PFSK-1 (cell line): ENCODE measurements around the gene DNAH11.

ENCODE experiments used
- FOXP2 ChIP-seq: optimal IDR thresholded peaks from 2 replicates; pipeline ENCODE3; 2011; ENCODE audit warnings: borderline replicate concordance, control low read depth, inconsistent platforms; ENCODE audit not compliant: insufficient read depth; ENCODE audit errors: extremely low read length, extremely low read depth
- POLR2AphosphoS5 ChIP-seq: IDR thresholded peaks from 2 replicates; pipeline ENCODE4 v1.6.1; 2012; ENCODE audit warnings: low read depth, mild to moderate bottlenecking, control low read depth, low read length, moderate library complexity
- SIN3A ChIP-seq: IDR thresholded peaks from 2 replicates; pipeline ENCODE4 v1.6.1; 2012; ENCODE audit warnings: mild to moderate bottlenecking, low read length, moderate library complexity, borderline replicate concordance; ENCODE audit not compliant: insufficient read depth
- TAF1 ChIP-seq: IDR thresholded peaks from 2 replicates; pipeline ENCODE4 v1.6.1; 2012; ENCODE audit warnings: low read length, control low read depth, borderline replicate concordance; ENCODE audit not compliant: insufficient read depth
- TF ChIP-seq, protein P1 (sequence below), 2 experiments: IDR thresholded peaks; 2 replicates each; pipeline versions ENCODE4 v1.6.1 to v1.8.0; 2011 to 2012; ENCODE audit warnings: low read depth in 2 of 2, low read length in 2 of 2, control low read depth in 1 of 2, inconsistent platforms in 1 of 2, mild to moderate bottlenecking in 1 of 2, moderate library complexity in 1 of 2; ENCODE audit not compliant: insufficient read depth in 1 of 2

Gene DNAH11

DNA sequence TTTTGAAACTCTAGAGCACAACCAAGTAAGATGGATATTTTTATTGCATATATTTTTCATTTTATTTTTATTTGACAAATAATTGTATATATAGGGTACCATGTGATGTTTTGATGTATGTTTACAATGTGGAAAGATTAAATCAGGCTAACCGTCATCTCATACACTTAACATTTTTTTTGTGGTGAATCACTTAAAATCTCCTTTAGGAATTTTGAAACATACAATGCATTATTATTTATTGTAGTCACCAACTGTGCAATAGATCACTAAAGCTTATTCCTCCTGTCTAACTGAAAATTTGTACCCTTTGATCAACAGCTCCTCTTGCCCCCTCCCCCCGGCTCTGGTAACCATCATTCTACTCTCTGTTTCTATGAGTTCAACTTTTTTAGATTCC, 77.2 kb downstream of the DNAH11 start:
- TF ChIP-seq POLR2AphosphoS5, result no peak
- TF ChIP-seq, protein P1, sequence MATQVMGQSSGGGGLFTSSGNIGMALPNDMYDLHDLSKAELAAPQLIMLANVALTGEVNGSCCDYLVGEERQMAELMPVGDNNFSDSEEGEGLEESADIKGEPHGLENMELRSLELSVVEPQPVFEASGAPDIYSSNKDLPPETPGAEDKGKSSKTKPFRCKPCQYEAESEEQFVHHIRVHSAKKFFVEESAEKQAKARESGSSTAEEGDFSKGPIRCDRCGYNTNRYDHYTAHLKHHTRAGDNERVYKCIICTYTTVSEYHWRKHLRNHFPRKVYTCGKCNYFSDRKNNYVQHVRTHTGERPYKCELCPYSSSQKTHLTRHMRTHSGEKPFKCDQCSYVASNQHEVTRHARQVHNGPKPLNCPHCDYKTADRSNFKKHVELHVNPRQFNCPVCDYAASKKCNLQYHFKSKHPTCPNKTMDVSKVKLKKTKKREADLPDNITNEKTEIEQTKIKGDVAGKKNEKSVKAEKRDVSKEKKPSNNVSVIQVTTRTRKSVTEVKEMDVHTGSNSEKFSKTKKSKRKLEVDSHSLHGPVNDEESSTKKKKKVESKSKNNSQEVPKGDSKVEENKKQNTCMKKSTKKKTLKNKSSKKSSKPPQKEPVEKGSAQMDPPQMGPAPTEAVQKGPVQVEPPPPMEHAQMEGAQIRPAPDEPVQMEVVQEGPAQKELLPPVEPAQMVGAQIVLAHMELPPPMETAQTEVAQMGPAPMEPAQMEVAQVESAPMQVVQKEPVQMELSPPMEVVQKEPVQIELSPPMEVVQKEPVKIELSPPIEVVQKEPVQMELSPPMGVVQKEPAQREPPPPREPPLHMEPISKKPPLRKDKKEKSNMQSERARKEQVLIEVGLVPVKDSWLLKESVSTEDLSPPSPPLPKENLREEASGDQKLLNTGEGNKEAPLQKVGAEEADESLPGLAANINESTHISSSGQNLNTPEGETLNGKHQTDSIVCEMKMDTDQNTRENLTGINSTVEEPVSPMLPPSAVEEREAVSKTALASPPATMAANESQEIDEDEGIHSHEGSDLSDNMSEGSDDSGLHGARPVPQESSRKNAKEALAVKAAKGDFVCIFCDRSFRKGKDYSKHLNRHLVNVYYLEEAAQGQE (IDR thresholded peaks at IDR 0.05; ENCODE audit: insufficient read depth in 1 of 2, low read depth in 2 of 2, low read length in 2 of 2), result no peak
- no peak for TF ChIP-seq TAF1
- no peak for TF ChIP-seq FOXP2

DNA sequence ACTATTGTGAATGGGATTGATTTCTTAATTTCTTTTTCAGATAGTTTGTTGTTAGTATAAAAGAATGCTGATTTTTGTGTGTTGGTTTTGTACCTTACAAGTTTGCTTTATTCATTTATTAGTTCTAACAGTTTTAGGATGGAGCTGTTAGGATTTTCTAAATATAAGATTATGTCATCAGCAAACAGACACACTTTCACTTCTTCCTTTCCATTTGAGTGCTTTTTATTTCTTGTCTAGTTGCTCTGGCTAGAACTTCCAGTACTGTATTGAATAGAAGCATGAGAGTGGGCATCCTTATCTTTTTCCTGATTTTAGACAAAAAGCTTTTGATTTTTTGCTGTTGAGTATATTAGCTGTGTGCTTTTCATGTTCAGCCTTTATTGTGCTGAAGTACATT, 81.5 kb downstream of the DNAH11 start:
- TF ChIP-seq POLR2AphosphoS5 (no peak), FOXP2 (no peak), TAF1 (no peak), SIN3A (no peak)
- TF ChIP-seq, protein P1 (IDR thresholded peaks at IDR 0.05; ENCODE audit: insufficient read depth in 1 of 2, low read depth in 2 of 2, low read length in 2 of 2), result no peak

DNA sequence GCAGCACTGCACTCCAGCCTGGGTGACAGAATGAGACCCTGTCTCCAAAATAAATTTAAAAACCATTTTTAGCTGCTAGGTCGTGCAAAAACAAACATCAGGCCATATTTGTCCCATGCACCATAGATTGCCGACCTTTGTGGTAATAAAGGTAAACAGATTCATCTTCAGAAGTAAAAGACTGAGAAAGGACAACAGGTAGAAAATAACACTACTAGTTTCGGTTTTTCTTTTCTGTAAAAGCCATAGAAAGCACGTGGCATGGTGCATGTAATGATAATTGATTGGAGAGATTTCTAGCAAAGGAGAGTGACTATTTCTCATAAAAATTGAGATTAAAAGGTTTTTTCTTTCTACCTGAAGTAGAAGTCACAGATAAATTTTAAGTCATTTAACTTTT, 93.9 kb downstream of the DNAH11 start:
- no peak for TF ChIP-seq TAF1
- TF ChIP-seq SIN3A, result no peak
- TF ChIP-seq POLR2AphosphoS5, result no peak
- TF ChIP-seq, protein P1 (IDR thresholded peaks at IDR 0.05; ENCODE audit: insufficient read depth in 1 of 2, low read depth in 2 of 2, low read length in 2 of 2), result no peak

DNA sequence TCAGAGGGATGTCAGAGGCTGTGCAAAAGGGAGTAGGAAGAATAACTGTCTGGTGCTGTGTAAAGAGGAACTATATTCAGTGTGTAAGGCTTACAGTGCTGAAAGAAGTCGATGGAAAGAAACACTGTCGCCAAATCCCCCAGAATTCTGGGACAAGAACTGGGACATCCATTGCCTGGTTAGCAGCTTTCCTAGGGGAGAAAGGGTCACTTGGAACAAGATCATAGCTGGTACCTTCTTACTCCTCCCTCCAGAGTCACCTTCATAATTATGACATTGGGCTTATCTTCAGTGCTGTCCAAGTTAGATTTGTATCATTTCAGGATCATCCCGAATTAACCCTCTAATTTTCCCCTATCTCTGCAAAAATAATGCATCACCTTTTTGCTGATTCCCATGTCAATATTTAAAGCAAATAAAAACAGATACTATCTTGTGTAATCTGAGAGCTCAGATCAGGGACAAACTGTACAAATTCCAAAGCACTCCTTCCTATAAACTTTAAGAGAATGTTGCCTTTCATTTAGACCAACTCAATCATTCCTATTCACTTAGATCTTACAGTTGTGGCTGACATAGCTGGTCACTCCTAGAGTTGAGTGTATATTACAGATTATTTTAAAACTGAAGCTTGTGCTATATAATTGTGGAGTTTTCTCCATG, 96.5 kb downstream of the DNAH11 start:
- no peak for TF ChIP-seq POLR2AphosphoS5
- TF ChIP-seq, protein P1 (IDR thresholded peaks at IDR 0.05; ENCODE audit: insufficient read depth in 1 of 2, low read depth in 2 of 2, low read length in 2 of 2), result no peak
- no peak for TF ChIP-seq TAF1
- no peak for TF ChIP-seq SIN3A
- no peak for TF ChIP-seq FOXP2

DNA sequence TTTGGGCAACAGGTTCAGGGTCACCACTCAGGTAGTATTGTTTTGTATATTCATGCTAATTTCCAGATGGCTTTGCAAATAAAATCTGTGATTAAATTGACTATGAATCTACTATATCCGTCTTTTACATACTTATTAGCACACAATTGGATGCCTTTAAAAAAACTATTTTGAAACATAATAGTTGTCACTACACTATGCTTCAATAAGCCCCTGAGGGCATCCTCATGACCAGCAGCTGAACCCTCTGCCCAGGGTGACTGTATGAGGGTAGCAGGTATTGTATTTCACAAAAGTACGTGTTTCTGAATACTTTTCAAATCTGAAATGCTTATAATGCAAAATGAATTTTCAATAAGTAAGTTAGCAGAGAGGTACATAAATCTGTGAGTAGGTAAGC, 97.3 kb downstream of the DNAH11 start:
- TF ChIP-seq TAF1, result no peak
- TF ChIP-seq FOXP2, result no peak
- no peak for TF ChIP-seq SIN3A
- no peak for TF ChIP-seq POLR2AphosphoS5
- TF ChIP-seq, protein P1 (IDR thresholded peaks at IDR 0.05; ENCODE audit: insufficient read depth in 1 of 2, low read depth in 2 of 2, low read length in 2 of 2), result no peak
